HG02678 (cell line): ENCODE measurements around the gene LDAF1.
A peak's percentile ranks its signal among the peaks of the same experiment; 100 is the strongest.
"Not testable (repeated sequence)": the region's sequence is repeated elsewhere in the genome, so short reads cannot be mapped to it uniquely, and the experiment has no call there.

ENCODE experiments used
- ATAC-seq: cut with Tn5 transposase; IDR thresholded peaks from one replicate; pipeline ENCODE4 v1.9.1; 2021; ENCODE audit warnings: mild to moderate bottlenecking, moderate library complexity; ENCODE audit not compliant: unreplicated experiment

Gene LDAF1

GRCh38 chr16:21158208-21159110, at the start of gene LDAF1:
Gene LDAF1 (plus strand): TSS chr16:21158674. CDS start chr16:21161183, 2,509 bp downstream.
- peak; percentile 86 for ATAC-seq

GRCh38 chr16:21115551-21115950, 42.9 kb upstream of the LDAF1 start:
- not testable (repeated sequence) for ATAC-seq

- no peak for ATAC-seq
These were observed 42.3 kb upstream of the LDAF1 start for GRCh38 chr16:21116148-21116693.

DNA sequence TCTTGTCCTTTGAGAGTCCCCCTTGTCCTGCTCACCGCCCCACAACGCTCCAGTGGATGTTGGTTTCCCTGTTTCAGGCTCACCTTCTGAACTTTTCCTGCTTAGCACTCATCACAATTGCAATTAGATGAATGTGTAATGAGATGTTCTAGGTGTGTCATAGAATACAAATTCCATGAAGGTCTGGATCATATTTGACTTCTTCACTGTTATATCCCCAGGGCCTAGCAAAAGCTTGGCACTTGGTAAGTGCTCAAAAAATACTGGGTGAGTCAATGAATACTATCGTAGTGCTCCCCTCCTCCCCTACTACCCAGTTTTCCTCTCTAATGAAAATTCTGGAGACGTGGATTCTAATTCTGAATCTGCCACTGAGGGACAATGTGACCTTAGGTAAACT, 40.9 kb upstream of the LDAF1 start:
- ATAC-seq, result no peak

DNA sequence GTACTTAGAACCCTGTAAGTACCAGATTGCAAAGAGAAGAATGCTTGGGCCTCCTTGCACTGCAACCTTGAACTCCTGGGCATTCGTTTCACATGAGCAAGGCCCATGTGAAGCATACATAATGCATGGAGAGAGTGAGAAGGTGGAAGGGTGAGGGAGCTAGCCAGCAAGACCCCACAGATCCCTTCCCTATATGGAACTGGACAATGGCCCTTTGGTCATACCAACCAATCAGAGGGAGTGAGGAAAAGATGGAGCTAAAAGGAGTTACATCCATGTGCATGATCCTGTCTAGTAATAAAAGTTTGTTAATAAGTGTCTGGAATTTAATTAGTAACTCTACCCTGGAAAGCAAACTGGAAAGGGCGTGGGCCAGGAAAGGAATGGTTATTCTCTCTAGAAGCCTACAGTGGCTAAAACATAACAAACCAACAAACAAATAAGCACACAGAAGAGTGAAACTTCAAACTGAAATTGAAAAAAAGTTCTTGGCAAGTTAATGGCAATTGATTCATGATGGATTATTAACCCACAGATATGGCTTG, 37.4 kb upstream of the LDAF1 start:
- no peak for ATAC-seq

- ATAC-seq, result no peak
These were observed 33.3 kb upstream of the LDAF1 start for GRCh38 chr16:21125191-21125590.

DNA sequence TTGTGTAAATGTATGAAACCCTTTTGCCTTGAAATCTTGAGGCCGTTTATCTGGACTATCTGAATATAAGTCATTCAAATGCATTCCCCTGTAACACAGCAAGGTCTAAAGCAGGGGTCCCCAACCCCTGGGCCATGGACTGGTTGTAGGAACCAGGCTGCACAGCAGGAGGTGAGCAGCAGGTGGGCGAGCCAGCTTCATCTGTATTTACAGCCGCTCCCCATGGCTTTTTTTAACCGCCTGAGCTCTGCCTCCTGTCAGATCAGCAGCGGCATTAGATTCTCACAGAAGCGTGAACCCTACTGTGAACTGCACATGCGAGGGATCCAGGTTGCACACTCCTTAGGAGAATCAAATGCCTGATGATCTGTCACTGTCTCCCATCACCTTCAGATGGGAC, 32.0 kb upstream of the LDAF1 start:
- ATAC-seq, result no peak

- no peak for ATAC-seq
These were observed 29.5 kb upstream of the LDAF1 start for GRCh38 chr16:21128991-21129390.

DNA sequence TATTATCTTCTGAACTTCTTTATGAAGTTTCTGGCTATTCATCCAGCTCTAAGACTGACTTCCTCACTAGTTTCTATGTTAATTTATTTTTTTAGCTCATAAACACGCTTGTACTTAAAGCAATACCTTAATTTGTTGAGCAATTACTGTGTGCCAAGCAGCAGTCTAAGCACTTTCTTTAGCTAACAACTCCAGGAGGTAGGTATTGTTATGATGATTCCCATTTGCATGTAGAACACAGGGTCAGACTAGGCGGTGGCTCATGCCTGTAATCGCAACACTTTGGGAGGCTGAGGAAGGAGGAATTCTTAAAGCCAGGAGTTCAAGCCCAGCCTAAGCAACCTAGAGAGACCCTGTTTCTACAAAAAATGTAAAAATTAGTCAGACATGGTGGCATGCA, 27.7 kb upstream of the LDAF1 start:
- no peak for ATAC-seq

DNA sequence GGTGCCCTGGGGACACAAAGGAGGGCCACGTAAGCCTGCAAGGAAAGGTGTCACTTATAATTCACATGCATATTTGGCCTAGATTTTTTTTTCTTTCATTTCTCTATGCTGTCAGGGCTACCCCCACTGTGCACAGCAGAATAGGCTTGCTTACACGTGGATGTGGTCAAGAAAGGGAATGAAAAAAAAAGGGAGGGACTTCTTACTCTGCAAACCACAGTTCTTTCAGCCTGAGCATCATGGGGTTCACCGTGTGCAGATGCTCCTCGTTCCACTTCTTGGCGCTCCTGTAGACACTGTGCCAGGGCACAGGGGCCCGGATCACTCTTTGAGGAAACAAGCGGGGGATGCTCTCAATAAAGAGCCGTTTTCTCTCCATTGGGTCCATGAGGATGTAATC, 24.4 kb upstream of the LDAF1 start:
- ATAC-seq, result no peak

DNA sequence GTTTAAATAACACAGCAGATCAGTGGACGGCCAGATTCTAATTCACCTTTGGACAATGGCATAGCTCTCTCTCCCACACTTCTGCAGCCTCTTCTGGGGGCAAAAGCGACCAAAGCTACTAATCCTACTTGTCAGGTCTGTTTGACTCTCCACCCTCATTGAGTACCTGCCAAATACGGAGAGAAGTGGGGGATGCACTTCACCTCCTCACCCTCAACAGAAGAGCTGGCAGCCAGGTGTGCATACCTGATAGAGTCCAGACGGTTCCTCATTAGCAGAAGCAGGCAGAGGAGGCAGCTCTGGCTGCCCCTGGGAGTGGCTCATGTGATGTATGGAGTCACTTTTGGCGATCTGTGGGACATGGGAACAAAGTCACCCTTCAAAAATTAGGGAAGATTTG, 12.7 kb upstream of the LDAF1 start:
- no peak for ATAC-seq

- ATAC-seq, result no peak
These were observed 8.0 kb upstream of the LDAF1 start, which contains the start of gene DNAH3 for GRCh38 chr16:21150375-21151001. Gene DNAH3 (minus strand): TSS chr16:21150846. CDS start chr16:21150319, 527 bp downstream.

DNA sequence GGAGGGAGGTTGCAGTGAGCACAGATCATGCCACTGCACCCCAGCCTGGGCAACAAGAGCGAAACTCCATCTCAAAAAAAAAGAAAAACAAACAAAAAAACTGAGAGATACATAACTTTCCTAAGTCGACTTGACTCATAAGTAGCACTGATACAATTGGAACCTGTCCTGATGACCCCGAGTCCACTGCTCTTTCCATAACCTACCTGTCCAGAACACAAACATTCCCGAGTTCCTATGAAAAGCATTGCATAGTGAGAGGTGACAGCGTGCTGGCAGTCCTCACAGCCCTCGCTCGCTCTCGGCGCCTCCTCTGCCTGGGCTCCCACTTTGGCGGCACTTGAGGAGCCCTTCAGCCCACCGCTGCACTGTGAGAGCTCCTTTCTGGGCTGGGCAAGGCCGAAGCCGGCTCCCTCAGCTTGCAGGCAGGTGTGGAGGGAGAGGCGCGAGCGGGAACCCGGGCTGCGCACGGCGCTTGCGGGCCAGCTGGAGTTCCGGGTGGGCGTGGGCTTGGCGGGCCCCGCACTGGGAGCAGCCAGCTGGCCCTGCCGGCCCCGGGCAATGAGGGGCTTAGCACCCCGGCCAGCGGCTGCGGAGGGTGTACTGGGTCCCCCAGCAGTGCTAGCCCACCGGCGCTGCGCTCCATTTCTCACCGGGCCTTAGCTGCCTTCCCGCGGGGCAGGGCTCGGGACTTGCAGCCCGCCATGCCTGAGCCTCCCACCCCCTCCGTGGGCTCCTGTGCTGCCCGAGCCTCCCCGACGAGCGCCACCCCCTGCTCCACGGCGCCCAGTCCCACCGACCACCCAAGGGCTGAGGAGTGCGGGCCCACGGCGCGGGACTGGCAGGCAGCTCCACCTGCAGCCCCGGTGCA, 6.1 kb upstream of the LDAF1 start:
- not testable (repeated sequence) for ATAC-seq

DNA sequence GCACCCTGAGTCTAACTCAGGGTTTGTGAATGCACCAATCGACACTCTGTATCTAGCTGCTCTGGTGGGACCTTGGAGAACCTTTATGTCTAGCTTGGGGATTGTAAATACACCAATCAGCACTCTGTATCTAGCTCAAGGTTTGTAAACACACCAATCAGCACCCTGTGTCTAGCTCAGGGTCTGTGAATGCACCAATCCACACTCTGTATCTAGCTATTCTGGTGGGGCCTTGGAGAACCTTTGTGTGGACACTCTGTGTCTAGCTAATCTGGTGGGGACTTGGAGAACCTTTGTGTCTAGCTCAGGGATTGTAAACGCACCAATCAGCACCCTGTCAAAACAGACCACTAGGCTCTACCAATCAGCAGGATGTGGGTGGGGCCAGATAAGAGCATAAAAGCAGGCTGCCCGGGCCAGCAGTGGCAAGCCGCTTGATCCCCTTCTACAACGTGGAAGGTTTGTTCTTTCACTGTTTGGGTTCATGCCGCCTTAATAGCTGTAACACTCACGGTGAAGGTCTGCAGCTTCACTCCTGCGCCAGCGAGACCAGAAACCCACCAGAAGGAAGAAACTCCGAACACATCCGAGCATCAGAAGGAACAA, 5.2 kb upstream of the LDAF1 start:
- ATAC-seq, result not testable (repeated sequence)

DNA sequence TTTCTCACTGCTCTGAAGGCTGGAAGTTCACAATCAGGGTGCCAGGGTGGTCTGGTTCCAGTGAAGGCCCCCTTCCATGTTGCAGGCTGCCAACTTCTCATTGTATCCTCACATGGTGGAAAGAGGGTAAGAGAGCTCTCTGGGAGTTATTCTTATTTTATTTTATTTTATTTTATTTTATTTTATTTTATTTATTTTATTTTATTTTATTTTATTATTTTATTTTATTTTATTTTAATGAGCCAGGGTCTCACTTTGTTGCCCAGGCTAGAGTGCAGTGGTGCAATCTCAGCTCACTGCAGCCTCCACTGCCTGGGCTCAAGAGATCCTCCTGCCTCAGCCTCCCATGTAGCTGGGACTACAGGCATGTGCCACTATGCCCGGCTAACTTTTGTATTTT, 2.5 kb upstream of the LDAF1 start:
- not testable (repeated sequence) for ATAC-seq

GRCh38 chr16:21156767-21157467, 1.6 kb upstream of the LDAF1 start:
- no peak for ATAC-seq

DNA sequence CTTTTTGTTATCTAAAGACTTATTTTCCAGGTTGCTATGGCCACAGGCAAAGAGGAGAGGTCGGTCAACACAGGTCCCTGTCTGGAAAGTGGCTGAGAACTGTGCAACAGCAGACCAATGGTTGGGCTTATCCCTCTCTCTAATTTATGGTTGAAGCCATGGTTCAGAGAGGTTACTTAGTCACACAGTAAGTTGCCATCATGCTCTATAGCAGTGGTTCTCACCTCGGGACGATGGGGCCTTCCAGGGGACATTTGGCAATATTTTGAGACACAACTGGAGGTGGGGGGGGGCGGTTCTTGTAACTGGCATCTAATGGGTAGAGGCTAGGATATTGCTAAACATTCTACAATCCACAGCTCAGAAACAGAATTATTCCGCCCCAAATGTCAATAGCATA, 842 bp upstream of the LDAF1 start:
- no peak for ATAC-seq

DNA sequence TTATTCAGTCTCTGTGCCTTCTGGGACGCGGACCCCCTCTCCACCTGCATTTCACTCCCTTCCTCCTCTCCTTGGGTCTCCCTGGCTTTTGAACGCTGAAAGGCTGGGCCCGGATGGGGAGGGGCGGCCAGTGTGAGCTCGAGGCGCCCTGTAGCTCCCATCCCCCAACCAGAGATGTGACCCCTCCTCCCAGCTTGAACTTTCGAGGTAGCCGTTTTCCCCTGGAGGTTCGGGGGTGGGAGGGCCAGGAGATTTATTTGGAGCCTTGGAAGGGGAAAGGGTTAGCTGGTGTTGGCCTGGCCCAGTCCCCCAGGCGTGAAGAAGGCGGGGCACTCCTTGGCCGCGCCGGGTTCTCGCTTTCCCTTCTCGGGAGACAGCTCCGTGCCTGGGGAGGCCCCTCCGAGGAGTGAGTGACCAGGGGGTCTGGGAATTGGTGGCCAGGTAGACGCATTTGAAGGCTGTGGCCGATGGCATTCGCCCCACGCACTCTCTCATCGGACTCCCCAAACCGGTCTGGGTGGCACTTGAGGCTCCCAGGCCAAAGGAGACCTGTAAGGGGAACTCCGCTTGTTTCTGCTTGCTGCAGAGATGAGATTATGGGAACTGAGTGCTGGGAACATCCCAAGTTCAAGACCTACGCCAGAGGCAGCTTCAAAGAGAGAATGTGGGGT, 942 bp downstream of the LDAF1 start:
- no peak for ATAC-seq

DNA sequence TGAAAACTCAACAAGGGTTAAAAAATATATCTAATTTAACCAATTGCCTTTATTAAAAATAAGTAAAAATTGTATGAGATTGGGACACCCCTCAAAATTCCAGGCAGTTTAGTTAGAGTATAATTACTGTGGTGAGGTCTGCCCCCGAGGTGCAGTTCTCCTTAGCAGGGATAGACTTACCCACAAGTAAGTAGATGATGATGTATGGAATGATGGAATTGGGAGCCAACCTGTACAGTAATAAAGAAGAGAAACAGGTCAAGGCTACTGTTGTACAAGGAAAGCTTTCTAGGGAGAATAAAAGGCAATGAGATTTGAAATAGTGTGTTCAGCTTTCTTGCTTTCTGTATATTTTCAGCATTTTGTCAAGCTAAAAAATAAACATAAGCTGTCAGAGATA, 1.8 kb downstream of the LDAF1 start:
- no peak for ATAC-seq
